ENCODE data around the gene UTF1.

The UTF1 gene, protein sequence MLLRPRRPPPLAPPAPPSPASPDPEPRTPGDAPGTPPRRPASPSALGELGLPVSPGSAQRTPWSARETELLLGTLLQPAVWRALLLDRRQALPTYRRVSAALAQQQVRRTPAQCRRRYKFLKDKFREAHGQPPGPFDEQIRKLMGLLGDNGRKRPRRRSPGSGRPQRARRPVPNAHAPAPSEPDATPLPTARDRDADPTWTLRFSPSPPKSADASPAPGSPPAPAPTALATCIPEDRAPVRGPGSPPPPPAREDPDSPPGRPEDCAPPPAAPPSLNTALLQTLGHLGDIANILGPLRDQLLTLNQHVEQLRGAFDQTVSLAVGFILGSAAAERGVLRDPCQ

GRCh38 chr10:133230044-133230361, at the start of gene UTF1:
TSS of gene UTF1 (plus strand) at chr10:133230217. CDS start at chr10:133230289, 72 bp downstream.
- no peak for FAIRE-seq
- no peak for DNase-seq (ENCODE audit: insufficient read length, low spot score)

DNA sequence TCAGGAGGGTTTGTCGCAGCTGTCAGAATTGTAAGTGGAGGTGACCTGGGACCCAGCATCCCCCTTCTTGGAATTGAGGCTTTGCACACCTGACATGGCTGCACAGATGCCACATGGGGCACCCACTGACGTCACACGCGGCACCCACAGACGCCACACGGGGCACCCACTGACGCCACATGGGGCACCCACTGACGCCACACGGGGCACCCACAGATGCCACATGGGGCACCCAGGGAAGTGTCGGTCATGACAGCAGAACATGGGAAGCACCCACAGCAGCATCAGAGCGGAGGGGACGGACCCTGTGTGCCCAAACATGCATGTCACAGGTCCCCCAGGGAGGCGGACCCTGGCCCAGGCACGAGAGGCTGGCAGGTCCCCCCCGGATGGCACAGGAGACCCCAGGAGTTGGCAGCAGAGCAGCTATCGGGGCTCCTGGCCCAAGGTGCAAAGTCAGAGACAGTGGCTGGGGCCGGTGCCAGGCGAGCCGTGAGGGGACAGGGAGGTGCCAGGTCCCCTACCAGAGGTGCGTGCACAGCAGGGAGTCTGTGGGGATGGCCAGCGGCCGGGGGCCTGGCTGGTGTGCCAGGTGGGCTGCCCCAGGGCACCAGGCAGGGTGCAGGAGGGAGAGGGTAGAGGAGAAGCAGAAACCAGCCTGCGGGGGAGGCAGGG, 48.9 kb upstream of the UTF1 start:
- DNase-seq (ENCODE audit: insufficient read length, low spot score) (no peak), FAIRE-seq (no peak)

DNA sequence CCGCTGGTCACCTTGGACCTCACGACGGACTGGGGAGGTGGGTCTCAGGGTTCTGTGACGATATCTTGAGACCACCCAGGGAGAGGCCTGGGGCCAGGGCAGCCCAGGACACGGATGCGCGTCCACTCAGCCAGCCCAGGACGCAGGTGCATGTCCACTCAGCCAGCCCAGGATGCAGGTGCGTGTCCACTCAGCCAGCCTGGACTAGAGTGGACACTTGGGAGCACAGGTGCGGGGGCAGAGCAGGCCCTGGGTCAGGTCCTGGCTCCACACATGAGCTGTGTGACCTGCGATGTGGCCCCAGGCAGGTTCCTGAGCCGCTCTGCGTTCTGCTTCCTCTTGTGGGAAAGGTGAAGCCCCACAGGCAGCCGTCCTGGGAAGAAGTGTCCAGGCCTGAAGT, 47.8 kb upstream of the UTF1 start:
- DNase-seq (ENCODE audit: insufficient read length, low spot score) (no peak), FAIRE-seq (no peak)

GRCh38 chr10:133182791-133183645, 47.0 kb upstream of the UTF1 start:
- FAIRE-seq (no peak), DNase-seq (ENCODE audit: insufficient read length, low spot score) (no peak)

- DNase-seq (ENCODE audit: insufficient read length, low spot score) (no peak), FAIRE-seq (peak; percentile 65)
Observed at GRCh38 chr10:133183646-133184378, 46.2 kb upstream of the UTF1 start.

DNA sequence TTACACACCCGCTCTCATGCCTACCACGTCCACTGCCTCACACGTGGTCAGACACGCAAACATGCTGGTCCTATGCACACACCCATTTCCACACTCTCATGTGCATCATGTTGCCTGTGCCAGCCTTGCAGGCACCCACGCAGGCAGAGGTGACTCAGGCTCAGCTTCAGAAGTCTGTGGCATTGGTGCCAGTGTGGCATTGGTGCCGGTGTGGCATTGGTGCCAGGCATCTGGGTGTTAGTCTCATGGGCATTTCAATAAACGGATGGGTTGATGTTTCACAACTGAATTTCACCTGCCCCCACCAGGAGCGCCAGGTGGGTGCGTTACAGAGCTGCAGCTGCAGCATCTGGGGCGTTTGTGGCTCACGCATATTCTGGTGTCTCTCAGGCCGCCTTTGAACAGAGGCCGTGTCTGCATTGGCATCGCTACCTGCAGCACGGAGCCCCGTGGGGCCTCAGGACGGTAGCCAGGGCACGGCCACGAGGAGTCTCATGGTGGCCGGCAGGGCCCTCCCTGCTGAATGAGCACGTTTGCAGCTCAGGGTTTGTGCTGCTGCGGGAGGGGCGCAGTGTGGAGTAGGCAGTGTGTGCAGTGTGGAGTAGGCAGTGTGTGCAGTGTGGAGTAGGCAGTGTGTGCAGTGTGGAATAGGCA, 45.3 kb upstream of the UTF1 start:
- FAIRE-seq (no peak), DNase-seq (ENCODE audit: insufficient read length, low spot score) (no peak)

- DNase-seq (ENCODE audit: insufficient read length, low spot score) (no peak), FAIRE-seq (no peak)
Observed at GRCh38 chr10:133185421-133185820, 44.6 kb upstream of the UTF1 start.

GRCh38 chr10:133185916-133186315, 44.1 kb upstream of the UTF1 start:
- DNase-seq (ENCODE audit: insufficient read length, low spot score), result no peak
- no peak for FAIRE-seq

DNA sequence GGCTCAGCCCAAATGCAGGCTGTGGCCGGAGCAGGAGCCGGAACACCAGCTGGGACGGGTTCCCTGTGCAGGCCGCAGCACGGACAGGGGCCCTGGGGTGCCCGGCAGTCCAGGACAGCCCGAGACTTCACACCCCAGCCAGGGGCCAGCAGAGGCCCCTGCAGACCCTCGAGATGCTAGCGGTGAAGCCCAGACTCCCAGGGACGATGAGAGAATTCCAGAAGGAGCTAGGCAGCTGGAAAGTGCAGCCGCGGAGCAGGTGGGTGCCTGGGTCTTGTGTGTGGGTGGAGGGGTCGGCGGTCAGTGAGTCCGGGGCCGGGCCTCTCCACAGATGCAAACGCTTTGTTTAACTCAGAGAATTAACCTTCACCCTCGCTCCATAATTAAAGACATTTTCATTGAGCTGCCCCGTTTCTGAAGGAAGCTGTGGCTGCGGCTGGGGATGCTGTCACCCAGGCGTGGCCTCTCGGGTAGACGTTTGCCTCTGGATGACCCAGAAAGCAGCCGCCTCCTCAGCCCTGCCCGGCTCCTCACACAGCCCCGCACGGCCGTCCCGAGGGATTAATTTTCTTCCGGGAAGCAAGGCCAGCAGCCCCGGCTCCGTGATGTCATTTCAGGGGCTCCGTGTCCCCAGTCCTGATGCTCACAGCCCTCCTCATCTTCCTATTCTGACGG, 43.5 kb upstream of the UTF1 start:
- FAIRE-seq (no peak), DNase-seq (ENCODE audit: insufficient read length, low spot score) (no peak)

DNA sequence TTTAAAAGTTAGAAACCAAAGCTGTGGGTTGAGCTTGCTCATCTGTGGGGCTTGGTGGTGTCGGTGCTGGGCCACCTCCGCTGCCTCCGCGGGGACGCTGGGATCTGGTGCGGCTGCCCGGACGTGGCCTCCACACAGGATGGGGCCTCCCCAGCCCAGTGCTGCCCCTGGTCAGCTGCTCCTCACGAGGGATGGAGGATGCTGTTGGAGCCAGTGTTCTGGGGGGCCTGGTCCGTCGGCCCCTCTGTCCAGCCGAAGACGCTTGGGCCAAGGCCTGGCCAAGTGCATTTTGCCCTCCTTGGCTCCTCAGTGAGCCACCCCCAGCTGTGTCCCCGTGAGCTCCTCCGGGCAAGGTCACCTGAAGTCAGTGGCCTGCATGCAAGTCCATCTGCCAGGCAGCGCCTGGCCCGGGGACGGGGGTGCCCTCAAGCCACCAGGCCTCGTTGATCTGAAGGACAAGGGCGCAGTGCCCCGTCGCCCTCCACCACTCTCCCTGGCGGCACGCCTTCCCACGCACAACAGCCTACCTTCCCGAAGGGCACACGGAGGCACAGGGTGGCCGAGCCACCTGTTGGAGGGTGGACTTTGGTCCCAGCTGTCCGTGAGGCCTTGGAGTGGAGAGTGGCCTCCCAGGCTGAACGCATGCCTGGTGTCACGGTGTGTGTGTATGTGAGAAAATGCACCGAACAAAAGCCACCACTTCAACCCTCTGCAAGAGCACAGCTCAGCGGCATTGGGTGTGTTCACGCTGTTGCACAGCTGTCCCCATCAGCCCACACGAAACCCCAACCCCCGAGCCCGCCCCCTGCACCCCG, 42.7 kb upstream of the UTF1 start:
- FAIRE-seq (no peak), DNase-seq (ENCODE audit: insufficient read length, low spot score) (no peak)

DNA sequence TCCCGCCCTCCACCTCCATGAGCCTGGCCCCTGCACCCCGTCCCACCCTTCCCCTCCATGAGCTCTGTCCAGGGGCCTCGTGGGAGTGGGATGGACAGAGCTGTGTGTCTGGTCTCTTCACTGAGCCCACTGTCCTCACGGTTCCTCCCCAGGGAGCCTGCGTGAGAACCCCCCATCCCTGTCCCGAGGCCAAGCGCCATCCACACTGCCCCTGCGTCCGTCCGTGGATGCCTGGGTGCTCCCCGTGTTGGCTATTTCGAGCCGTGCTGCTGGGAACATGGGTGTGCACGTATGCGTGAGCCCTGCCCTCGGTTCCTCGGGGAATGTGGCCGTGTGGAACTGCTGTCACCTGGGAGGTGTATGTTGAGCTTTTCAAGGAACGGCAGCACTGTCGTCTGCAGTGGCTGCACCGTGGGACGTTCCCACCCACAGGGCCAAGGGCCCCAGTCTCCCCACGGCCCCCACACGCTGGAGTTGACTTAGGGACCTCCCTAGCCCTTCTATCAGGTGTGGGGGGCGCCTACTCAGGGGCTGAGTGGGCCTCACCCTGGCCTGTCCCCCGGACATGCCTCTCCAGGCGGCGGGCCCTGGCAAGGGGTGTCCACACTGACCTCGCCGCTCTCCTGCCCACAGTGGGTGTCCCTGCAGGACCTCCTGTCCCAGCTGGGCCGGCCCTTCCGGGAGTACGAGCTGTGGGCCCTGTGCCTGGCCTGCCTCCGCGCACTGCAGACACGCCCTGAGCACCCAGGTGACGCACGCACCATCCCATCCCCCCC, 41.9 kb upstream of the UTF1 start:
- DNase-seq (ENCODE audit: insufficient read length, low spot score) (no peak), FAIRE-seq (no peak)

DNA sequence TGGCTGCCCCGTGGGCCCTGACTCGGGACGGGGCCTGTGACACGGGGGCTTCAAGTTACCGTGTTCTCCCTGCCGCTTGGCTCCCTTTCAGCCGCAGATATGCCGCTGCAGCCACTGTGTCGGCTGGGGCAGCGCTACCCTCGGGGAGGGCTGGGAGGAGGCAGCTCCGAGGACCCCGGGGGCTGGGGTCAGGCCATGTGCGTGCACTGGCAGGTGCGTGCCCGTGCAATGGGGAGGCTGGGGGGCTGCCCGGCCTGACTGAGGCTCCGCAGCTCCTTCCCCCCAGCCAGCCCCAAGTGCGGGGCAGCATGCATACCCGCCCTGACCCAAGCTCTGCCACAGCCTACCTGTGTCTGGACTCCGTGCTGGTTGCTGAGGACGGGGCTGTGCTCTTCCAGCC, 40.8 kb upstream of the UTF1 start:
- DNase-seq (ENCODE audit: insufficient read length, low spot score) (no peak), FAIRE-seq (no peak)

GRCh38 chr10:133189726-133190125, 40.3 kb upstream of the UTF1 start:
- no peak for FAIRE-seq
- DNase-seq (ENCODE audit: insufficient read length, low spot score), result no peak

GRCh38 chr10:133190225-133190624, 39.8 kb upstream of the UTF1 start:
- no peak for FAIRE-seq
- DNase-seq (ENCODE audit: insufficient read length, low spot score), result no peak

GRCh38 chr10:133191651-133192050, 38.4 kb upstream of the UTF1 start:
- no peak for DNase-seq (ENCODE audit: insufficient read length, low spot score)
- FAIRE-seq, result no peak

GRCh38 chr10:133194151-133194550, 35.9 kb upstream of the UTF1 start:
- DNase-seq (ENCODE audit: insufficient read length, low spot score), result no peak
- no peak for FAIRE-seq

DNA sequence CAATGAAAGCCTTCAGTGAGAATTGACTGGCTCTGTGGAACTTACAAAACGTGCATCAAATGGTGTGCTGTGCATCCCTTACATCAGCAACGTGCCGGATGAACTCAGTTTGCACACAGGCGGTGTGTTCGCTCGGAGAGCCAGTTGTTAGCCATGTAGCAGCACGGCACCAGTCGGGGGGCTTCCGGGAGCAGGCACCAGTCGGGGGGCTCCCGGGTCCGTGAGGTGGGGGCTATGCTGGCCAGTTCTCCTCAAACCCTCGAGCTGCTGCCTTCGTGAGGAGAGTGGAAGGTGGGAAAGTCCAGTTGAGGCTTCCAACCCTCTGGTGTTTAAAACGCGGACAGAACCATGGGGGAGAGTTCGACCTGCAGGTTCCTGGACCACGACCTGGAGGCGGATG, 34.9 kb upstream of the UTF1 start:
- FAIRE-seq (no peak), DNase-seq (ENCODE audit: insufficient read length, low spot score) (no peak)

GRCh38 chr10:133195611-133196010, 34.4 kb upstream of the UTF1 start:
- DNase-seq (ENCODE audit: insufficient read length, low spot score), result no peak
- no peak for FAIRE-seq
